Measurements from ENCODE around the gene FHIT. TPM values are rescaled to one million over a fixed set of nuclear protein-coding genes. Genes with fewer than 3 reads are reported as not detected.

Gene FHIT
- total RNA-seq, 2 experiments from 2014 or later = 7.6 to 7.9 TPM

- ATAC-seq (no peak), DNase-seq (no peak)
- H3K27ac Mint-ChIP-seq = no peak overlapping the region
- intact Hi-C loops (cut with micrococcal nuclease) = no loop called here
- ChIA-PET POLR2A (no interaction called here), CTCF (interaction anchor here (0.9 to 1.0 kb wide), 2 partner anchors 9 to 95 kb away, joined by 3 to 4 read pairs; no protein-coding TSS in a partner anchor)
- H3K4me1 Mint-ChIP-seq (ENCODE audit: low read depth) = no peaks in the 10 kb centered on the region
- H3K27me3 Mint-ChIP-seq = no peaks in the 10 kb centered on the region
- no peak for TF ChIP-seq CTCF (IDR thresholded peaks at IDR 0.05)
- H3K36me3 Mint-ChIP-seq (ENCODE audit: low read depth) = no peaks in the 10 kb centered on the region
- no peaks in the 10 kb centered on the region for H3K9me3 Mint-ChIP-seq
- H3K4me3 Mint-ChIP-seq = no peak overlapping the region
Observed at GRCh38 chr3:60351481-60351880, 899.8 kb downstream of the FHIT start.

- intact Hi-C loops (cut with micrococcal nuclease) = no loop called here
- Mint-ChIP-seq H3K4me1 (ENCODE audit: low read depth) (no peaks in the 10 kb centered on the region), H3K27ac (no peak overlapping the region), H3K27me3 (no peaks in the 10 kb centered on the region), H3K4me3 (no peak overlapping the region), H3K36me3 (ENCODE audit: low read depth) (no peaks in the 10 kb centered on the region), H3K9me3 (no peaks in the 10 kb centered on the region)
- CTCF ChIA-PET = interaction anchor here (1.6 kb wide), 1 partner anchor 12 kb away, joined by 4 read pairs; no protein-coding TSS in a partner anchor
- ATAC-seq (no peak), DNase-seq (no peak)
- TF ChIP-seq CTCF (IDR thresholded peaks at IDR 0.05) = no peak
- POLR2A ChIA-PET = no interaction called here
Observed at GRCh38 chr3:60344340-60344739, 906.9 kb downstream of the FHIT start.

GRCh38 chr3:60343831-60344230 lies 907.4 kb downstream of the FHIT start:
- ChIA-PET CTCF (interaction anchor here (1.6 kb wide), 1 partner anchor 12 kb away, joined by 4 read pairs; no protein-coding TSS in a partner anchor), POLR2A (no interaction called here)
- DNase-seq = no peak
- H3K36me3 Mint-ChIP-seq (ENCODE audit: low read depth) = no peaks in the 10 kb centered on the region
- no peaks in the 10 kb centered on the region for H3K9me3 Mint-ChIP-seq
- H3K4me1 Mint-ChIP-seq (ENCODE audit: low read depth) = no peaks in the 10 kb centered on the region
- intact Hi-C loops (cut with micrococcal nuclease) = no loop called here
- H3K27me3 Mint-ChIP-seq = no peaks in the 10 kb centered on the region
- H3K27ac Mint-ChIP-seq = no peak overlapping the region
- H3K4me3 Mint-ChIP-seq = no peak overlapping the region
- no peak for ATAC-seq
- TF ChIP-seq CTCF (IDR thresholded peaks at IDR 0.05) = no peak

GRCh38 chr3:60339304-60339703 lies 911.9 kb downstream of the FHIT start:
- Mint-ChIP-seq H3K9me3 (no peaks in the 10 kb centered on the region), H3K36me3 (ENCODE audit: low read depth) (no peaks in the 10 kb centered on the region), H3K4me1 (ENCODE audit: low read depth) (peaks cover 1% of the 10 kb centered on the region), H3K27me3 (no peaks in the 10 kb centered on the region), H3K4me3 (no peak overlapping the region), H3K27ac (no peak overlapping the region)
- intact Hi-C loops (cut with micrococcal nuclease) = no loop called here
- no peak for TF ChIP-seq CTCF (IDR thresholded peaks at IDR 0.05)
- DNase-seq (no peak), ATAC-seq (no peak)
- CTCF ChIA-PET = no interaction called here
- POLR2A ChIA-PET = no interaction called here

- Mint-ChIP-seq H3K27ac (no peak overlapping the region), H3K36me3 (ENCODE audit: low read depth) (no peaks in the 10 kb centered on the region), H3K4me3 (no peak overlapping the region), H3K4me1 (ENCODE audit: low read depth) (peaks cover 8% of the 10 kb centered on the region), H3K9me3 (no peaks in the 10 kb centered on the region), H3K27me3 (no peaks in the 10 kb centered on the region)
- DNase-seq (no peak), ATAC-seq (no peak)
- TF ChIP-seq CTCF (IDR thresholded peaks at IDR 0.05) = no peak
- CTCF ChIA-PET = no interaction called here
- intact Hi-C loops (cut with micrococcal nuclease) = no loop called here
- POLR2A ChIA-PET = no interaction called here
Observed at GRCh38 chr3:60337421-60337820, 913.8 kb downstream of the FHIT start.

Measured in activated CD8-positive, alpha-beta T cell treated with anti-CD3 and anti-CD28 coated beads for 36 hours (primary cell).